ENCODE results near the gene ADAMTS15.

The ADAMTS15 gene

GRCh38 chr11:130404727-130405126 is 43.7 kb upstream of the ADAMTS15 start:
- TF ChIP-seq CTCF (IDR thresholded peaks at IDR 0.05; ENCODE audit: low read depth, low read length) = no peak
- DNase-seq (ENCODE audit: extremely low read depth, low read depth) = no peak

GRCh38 chr11:130405428-130405827 is 43.0 kb upstream of the ADAMTS15 start:
- DNase-seq (ENCODE audit: extremely low read depth, low read depth) = no peak
- no peak for TF ChIP-seq CTCF (IDR thresholded peaks at IDR 0.05; ENCODE audit: low read depth, low read length)

GRCh38 chr11:130407978-130408377 is 40.5 kb upstream of the ADAMTS15 start:
- TF ChIP-seq CTCF (IDR thresholded peaks at IDR 0.05; ENCODE audit: low read depth, low read length) = no peak

GRCh38 chr11:130408401-130408890 is 40.0 kb upstream of the ADAMTS15 start:
- DNase-seq (ENCODE audit: extremely low read depth, low read depth) = no peak
- no peak for TF ChIP-seq CTCF (IDR thresholded peaks at IDR 0.05; ENCODE audit: low read depth, low read length)

More at GRCh38 chr11:130407978-130408377, 40.5 kb upstream of the ADAMTS15 start:
- DNase-seq (ENCODE audit: extremely low read depth, low read depth) = no peak

- no peak for TF ChIP-seq CTCF (IDR thresholded peaks at IDR 0.05; ENCODE audit: low read depth, low read length)
- no peak for DNase-seq (ENCODE audit: extremely low read depth, low read depth)
Measured at GRCh38 chr11:130408901-130409300, 39.5 kb upstream of the ADAMTS15 start.

- TF ChIP-seq CTCF (IDR thresholded peaks at IDR 0.05; ENCODE audit: low read depth, low read length) = no peak
- no peak for DNase-seq (ENCODE audit: extremely low read depth, low read depth)
Measured at GRCh38 chr11:130409594-130410388, 38.7 kb upstream of the ADAMTS15 start.

- no peak for TF ChIP-seq CTCF (IDR thresholded peaks at IDR 0.05; ENCODE audit: low read depth, low read length)
- DNase-seq (ENCODE audit: extremely low read depth, low read depth) = no peak
Measured at GRCh38 chr11:130411223-130411622, 37.2 kb upstream of the ADAMTS15 start.
